GM13976 (cell line): Measurements from ENCODE around the gene SREBF2.

Experiments used
- DNase-seq: peaks from one replicate; pipeline ENCODE4 v3.0.0; 2012; ENCODE audit warnings: low spot score
- CTCF ChIP-seq: IDR thresholded peaks from 2 replicates; pipeline ENCODE4 v1.5.1; 2012; ENCODE audit warnings: borderline replicate concordance, mild to moderate bottlenecking; ENCODE audit not compliant: insufficient read depth; ENCODE audit errors: extremely low read depth, missing control alignments, control extremely low read depth
- in situ Hi-C: fragments of 300-500 bp; cut with MboI; formaldehyde crosslinking; loops from one replicate; pipeline ENCODE4 v1.12.0; 2022; ENCODE audit warnings: low sequenced_read_pairs, mixed read lengths, inconsistent platforms; ENCODE audit not compliant: unreplicated experiment

Gene SREBF2

GRCh38 chr22:41826021-41826420, 6.9 kb upstream of the SREBF2 start:
- DNase-seq, result no peak
- in situ Hi-C loops, result no loop called here

GRCh38 chr22:41826430-41827383, 6.2 kb upstream of the SREBF2 start:
- no peak for TF ChIP-seq CTCF
- DNase-seq, result no peak
- in situ Hi-C loops, result no loop called here

More at GRCh38 chr22:41826021-41826420, 6.9 kb upstream of the SREBF2 start:
- TF ChIP-seq CTCF, result no peak

GRCh38 chr22:41827671-41828070, 5.2 kb upstream of the SREBF2 start:
- TF ChIP-seq CTCF, result no peak
- DNase-seq, result no peak
- in situ Hi-C loops, result no loop called here

GRCh38 chr22:41828516-41828915, 4.4 kb upstream of the SREBF2 start:
- TF ChIP-seq CTCF, result no peak
- no peak for DNase-seq
- in situ Hi-C loops, result no loop called here

GRCh38 chr22:41830174-41830573, 2.7 kb upstream of the SREBF2 start:
- TF ChIP-seq CTCF, result no peak
- in situ Hi-C loops, result no loop called here
- DNase-seq, result no peak

- no peak for TF ChIP-seq CTCF
- in situ Hi-C loops, result no loop called here
- DNase-seq, result no peak
Measured at GRCh38 chr22:41831383-41831782, 1.5 kb upstream of the SREBF2 start.
